Chondrocyte (in vitro differentiated cells): ENCODE measurements around the gene SMARCA4. TPM values are rescaled to one million over a fixed set of nuclear protein-coding genes. Genes with fewer than 3 reads are reported as not detected.
"Not testable (repeated sequence)": the region's sequence is repeated elsewhere in the genome, so short reads cannot be mapped to it uniquely, and the experiment has no call there.

Experiments
- DNase-seq: peaks from one replicate; pipeline ENCODE4 v3.0.0; 2021; ENCODE audit warnings: mixed read lengths, low spot score
- H3K27ac Mint-ChIP-seq: one replicate; pipeline ENCODE4 v1.8.0; 2021; ENCODE audit warnings: mild to moderate bottlenecking, moderate library complexity, mixed read lengths; ENCODE audit not compliant: unreplicated experiment
- H3K27me3 Mint-ChIP-seq: 2 replicates; pipeline ENCODE4 v1.8.0; 2021; ENCODE audit warnings: low read depth, mixed read lengths
- H3K36me3 Mint-ChIP-seq: 2 replicates; pipeline ENCODE4 v1.8.0; 2021; ENCODE audit warnings: low read depth, mixed read lengths
- H3K4me1 Mint-ChIP-seq: 2 replicates; pipeline ENCODE4 v1.8.0; 2021; ENCODE audit warnings: low read depth, mild to moderate bottlenecking, mixed read lengths
- H3K4me3 Mint-ChIP-seq: one replicate; pipeline ENCODE4 v1.8.0; 2021; ENCODE audit warnings: mild to moderate bottlenecking, moderate library complexity, mixed read lengths; ENCODE audit not compliant: unreplicated experiment
- H3K9me3 Mint-ChIP-seq: 2 replicates; pipeline ENCODE4 v1.8.0; 2021; ENCODE audit warnings: low read depth, mixed read lengths
- total RNA-seq: library from RNA; stranded (reverse); gene quantifications from 3 replicates; pipeline ENCODE4 v1.2.1, GENCODE V29; 2021
- TF ChIP-seq, protein P1 (sequence below): fragments of 200-600 bp; sonication (generic); IDR thresholded peaks from 2 replicates; pipeline ENCODE4 v1.5.0; 2021; ENCODE audit warnings: antibody characterized with exemption, mild to moderate bottlenecking, moderate library complexity

SMARCA4 gene
- total RNA-seq, 1 donor from 2014 or later = 107 TPM

DNA sequence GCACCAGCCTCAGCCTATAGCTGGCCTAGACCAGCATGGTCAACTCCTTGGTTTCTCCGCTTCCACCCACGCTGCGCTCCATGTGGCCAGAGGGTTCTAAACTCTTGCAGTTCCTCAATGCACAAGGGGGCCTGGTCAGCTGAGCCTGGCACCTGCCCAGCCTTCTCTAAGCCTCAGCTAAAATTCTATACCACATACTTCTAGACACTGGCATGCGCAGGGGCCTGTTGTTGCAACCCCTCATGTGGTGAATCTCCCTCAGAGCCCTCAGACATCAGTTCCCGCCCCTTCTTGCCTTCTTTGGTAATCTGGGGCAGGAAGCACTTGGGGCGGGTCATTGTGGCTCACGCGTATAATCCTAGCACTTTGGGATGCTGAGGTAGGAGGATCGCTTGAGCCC lies 108.7 kb downstream of the SMARCA4 start:
- Mint-ChIP-seq H3K36me3 (peaks cover 14% of the 10 kb centered on the region), H3K27me3 (no peaks in the 10 kb centered on the region), H3K9me3 (no peaks in the 10 kb centered on the region), H3K4me3 (no peak overlapping the region), H3K4me1 (peaks cover 6% of the 10 kb centered on the region), H3K27ac (no peak overlapping the region)
- no peak for DNase-seq
- TF ChIP-seq, protein P1, sequence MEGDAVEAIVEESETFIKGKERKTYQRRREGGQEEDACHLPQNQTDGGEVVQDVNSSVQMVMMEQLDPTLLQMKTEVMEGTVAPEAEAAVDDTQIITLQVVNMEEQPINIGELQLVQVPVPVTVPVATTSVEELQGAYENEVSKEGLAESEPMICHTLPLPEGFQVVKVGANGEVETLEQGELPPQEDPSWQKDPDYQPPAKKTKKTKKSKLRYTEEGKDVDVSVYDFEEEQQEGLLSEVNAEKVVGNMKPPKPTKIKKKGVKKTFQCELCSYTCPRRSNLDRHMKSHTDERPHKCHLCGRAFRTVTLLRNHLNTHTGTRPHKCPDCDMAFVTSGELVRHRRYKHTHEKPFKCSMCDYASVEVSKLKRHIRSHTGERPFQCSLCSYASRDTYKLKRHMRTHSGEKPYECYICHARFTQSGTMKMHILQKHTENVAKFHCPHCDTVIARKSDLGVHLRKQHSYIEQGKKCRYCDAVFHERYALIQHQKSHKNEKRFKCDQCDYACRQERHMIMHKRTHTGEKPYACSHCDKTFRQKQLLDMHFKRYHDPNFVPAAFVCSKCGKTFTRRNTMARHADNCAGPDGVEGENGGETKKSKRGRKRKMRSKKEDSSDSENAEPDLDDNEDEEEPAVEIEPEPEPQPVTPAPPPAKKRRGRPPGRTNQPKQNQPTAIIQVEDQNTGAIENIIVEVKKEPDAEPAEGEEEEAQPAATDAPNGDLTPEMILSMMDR = no peak

DNA sequence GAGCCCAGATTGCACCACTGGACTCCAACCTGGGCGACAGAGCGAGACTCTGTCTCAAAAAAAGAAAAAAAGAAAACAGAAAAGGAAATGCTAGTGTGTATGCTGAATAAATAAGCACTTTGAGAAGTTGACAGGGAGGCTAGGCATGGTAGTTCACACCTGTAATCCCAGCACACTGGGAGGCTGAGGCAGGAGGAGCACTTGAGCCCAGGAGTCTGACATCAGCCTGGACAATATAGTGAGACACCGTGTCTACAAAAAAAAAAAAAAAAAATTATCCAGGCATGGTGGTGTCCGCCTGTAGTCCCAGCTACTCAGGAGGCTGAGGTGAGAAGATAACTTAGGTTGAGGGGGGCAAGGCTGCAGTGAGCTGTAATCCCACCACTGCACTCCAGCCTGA lies 109.3 kb downstream of the SMARCA4 start:
- no peak for DNase-seq
- Mint-ChIP-seq H3K4me3 (no peak overlapping the region), H3K27ac (no peak overlapping the region), H3K27me3 (no peaks in the 10 kb centered on the region), H3K36me3 (peaks cover 11% of the 10 kb centered on the region), H3K9me3 (no peaks in the 10 kb centered on the region), H3K4me1 (peaks cover under 1% of the 10 kb centered on the region)
- TF ChIP-seq, protein P1 = no peak

DNA sequence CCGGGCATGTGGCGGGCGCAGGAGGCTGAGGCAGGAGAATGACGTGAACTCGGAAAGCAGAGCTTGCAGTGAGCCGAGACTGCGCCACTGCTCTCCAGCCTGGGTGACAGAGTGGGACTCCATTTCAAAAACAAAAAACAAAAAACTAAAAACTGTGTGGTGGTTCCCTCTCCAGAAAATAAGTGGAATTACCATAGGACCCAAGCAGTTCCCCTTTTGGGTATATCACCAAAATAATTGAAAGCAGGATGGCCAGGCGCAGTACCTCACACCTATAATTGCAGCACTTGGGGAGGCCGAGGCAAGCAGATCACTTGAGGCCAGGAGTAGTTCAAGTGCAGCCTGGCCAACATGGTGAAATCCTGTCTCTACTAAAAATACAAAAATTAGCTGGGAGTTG lies 112.7 kb downstream of the SMARCA4 start:
- Mint-ChIP-seq H3K9me3 (no peaks in the 10 kb centered on the region), H3K27me3 (no peaks in the 10 kb centered on the region), H3K36me3 (peaks cover 4% of the 10 kb centered on the region), H3K4me1 (no peaks in the 10 kb centered on the region), H3K27ac (no peak overlapping the region), H3K4me3 (no peak overlapping the region)
- TF ChIP-seq, protein P1 = no peak
- DNase-seq = no peak

DNA sequence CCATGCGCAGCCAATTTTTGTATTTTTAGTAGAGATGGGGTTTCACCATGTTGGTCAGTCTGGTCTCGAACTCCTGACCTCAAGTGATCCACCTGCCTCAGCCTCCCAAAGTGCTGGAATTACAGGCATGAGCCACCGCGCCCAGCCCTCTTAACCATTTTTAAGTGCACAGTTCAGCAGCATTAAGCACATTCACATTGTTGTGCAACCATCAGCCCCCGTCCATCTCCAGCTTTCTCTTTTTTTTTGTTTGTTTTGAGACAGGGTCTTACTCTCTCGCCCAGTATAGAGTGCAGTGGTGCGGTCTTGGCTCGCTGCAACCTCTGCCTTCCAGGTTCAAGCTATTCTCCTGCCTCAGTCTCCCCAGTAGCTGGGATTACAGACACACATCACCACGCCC lies 116.0 kb downstream of the SMARCA4 start:
- not testable (repeated sequence) for H3K4me1 Mint-ChIP-seq, H3K9me3 Mint-ChIP-seq, H3K27ac Mint-ChIP-seq

DNA sequence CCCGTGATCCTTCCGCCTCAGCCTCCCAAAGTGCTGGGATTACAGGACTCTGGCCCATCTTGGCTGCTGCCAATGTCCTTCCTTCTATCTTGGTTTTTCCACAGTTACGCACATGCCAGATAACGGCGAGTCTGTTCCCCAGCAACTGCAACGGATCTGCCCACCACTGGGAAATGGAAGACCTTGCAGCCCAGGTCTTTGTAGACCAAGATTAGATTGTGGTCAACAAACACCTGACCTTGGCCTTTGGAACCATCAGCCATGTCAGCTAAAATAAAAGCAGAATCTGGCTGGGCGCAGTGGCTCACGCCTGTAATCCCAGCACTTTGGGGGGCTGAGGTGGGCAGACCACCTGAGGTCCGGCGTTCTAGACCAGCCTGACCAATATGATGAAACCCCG lies 118.1 kb downstream of the SMARCA4 start:
- H3K4me1 Mint-ChIP-seq = peaks cover 4% of the 10 kb centered on the region
- H3K9me3 Mint-ChIP-seq = no peaks in the 10 kb centered on the region
- H3K36me3 Mint-ChIP-seq = no peaks in the 10 kb centered on the region
- DNase-seq = no peak
- TF ChIP-seq, protein P1 = no peak
- H3K4me3 Mint-ChIP-seq = no peak overlapping the region
- H3K27ac Mint-ChIP-seq = no peak overlapping the region
- H3K27me3 Mint-ChIP-seq = no peaks in the 10 kb centered on the region

More for the DNA sequence above, 116.0 kb downstream of the SMARCA4 start:
- not testable (repeated sequence) for H3K4me3 Mint-ChIP-seq, DNase-seq, H3K36me3 Mint-ChIP-seq, H3K27me3 Mint-ChIP-seq

DNA sequence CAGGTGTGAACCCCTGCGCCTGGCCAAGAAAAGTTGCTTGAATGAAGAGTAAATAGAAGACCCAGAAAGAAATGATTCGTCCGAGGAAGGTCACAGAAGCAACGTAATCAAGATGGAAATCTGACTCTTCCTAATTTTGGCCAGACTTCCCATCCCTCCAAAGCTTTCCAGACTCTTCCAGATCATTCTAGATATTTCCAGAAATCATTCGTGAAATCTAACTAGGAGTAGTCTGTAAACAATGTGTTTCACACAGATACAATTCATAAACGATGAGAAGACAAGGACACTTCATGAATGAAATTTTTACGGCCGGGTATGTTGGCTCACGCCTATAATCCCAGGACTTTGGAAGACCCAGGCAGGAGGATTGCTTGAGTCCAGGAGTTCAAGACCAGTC lies 119.2 kb downstream of the SMARCA4 start:
- no peak for DNase-seq
- no peak overlapping the region for H3K4me3 Mint-ChIP-seq
- no peaks in the 10 kb centered on the region for H3K36me3 Mint-ChIP-seq
- H3K27ac Mint-ChIP-seq = no peak overlapping the region
- H3K27me3 Mint-ChIP-seq = no peaks in the 10 kb centered on the region
- TF ChIP-seq, protein P1 = no peak
- no peaks in the 10 kb centered on the region for H3K9me3 Mint-ChIP-seq
- H3K4me1 Mint-ChIP-seq = peaks cover 12% of the 10 kb centered on the region
